HepG2 (cell line): ENCODE measurements around the gene LRRC27.

ENCODE experiments used
- AKNA ChIP-seq: sonication (generic); formaldehyde crosslinking; IDR thresholded peaks from 2 replicates; pipeline ENCODE4 v1.4.0; 2020; ENCODE audit warnings: missing genetic modification reagents, borderline replicate concordance
- CBX2 ChIP-seq, 2 experiments: fragments of 200-600 bp in 1 of 2; sonication (generic); formaldehyde crosslinking in 1 of 2; IDR thresholded peaks; 2 replicates each; pipeline versions ENCODE4 v1.7.0 to v1.8.1; 2018 to 2022; ENCODE audit warnings: low read depth in 2 of 2, low read length in 1 of 2, mild to moderate bottlenecking in 1 of 2, missing genetic modification reagents in 1 of 2
- SMARCC2 ChIP-seq: fragments of 450-650 bp; IDR thresholded peaks from 2 replicates; pipeline ENCODE4 v1.6.1; 2017; ENCODE audit warnings: antibody characterized with exemption, mild to moderate bottlenecking

DNA sequence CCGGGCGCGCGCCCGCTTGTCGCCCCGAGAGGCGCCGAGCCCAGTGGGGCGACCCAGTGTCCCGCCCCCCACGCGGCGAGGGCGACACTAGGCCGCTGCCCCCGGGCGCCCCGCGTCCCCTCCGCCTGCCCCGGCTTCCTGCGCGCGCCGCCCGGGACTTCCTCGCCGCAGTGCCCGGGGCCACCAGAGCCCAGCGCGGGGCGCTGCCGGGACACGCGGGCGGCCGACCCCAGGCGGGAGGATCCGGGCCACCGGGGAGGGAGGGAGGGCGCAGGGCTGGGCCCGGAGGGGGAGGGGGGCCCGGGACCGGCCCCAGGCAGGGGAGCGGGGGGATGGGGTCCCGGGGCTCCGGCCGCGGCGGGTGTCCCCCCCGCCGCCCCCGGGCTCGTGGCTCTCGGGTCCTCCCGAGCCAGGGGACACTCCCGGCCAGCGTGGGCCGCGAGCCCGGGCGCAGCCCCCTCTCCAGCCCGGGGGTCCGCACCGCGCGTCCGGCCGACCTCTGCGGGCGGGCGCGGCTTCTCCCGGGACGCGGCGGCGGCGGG, 64.6 kb downstream of the LRRC27 start:
- TF ChIP-seq AKNA (no peak), SMARCC2 (no peak), CBX2 (IDR thresholded peaks at IDR 0.05; ENCODE audit: low read depth, low read length) (no peak), CBX2 (CRISPR knock-in tag; IDR thresholded peaks at IDR 0.05; ENCODE audit: low read depth) (no peak)
